Measurements from ENCODE around the gene ARHGAP18. TPM values are rescaled to one million over a fixed set of nuclear protein-coding genes. Genes with fewer than 3 reads are reported as not detected.

Gene ARHGAP18
- total RNA-seq, 6 donors from 2014 or later, result 30.4 to 56.8 (median 48.9) TPM

DNA sequence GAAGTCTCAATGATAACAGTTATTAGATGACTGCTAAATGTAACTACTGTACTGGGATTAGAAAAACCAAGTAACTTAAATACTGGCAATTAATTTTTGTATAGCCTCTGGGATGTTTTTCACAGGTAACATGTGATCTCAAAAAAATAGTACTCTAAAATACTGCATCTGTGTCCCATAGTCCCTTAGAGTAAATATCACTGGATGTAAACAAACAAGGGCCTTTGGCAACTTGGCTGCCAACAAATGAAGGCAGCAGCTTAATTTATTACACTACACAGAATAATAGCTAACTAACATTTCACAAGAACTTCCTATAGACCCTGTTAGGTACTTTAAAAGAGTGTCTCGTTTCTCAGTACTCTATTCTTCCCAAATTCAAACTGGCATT is 14.0 kb downstream of the ARHGAP18 start:
- no peak for ATAC-seq (ENCODE audit: low FRiP score in 2 of 2)
- no peaks in the 10 kb centered on the region for H3K36me3 ChIP-seq
- peak overlapping the region in 2 of 4 donors; percentile 45 to 60 for H3K27ac ChIP-seq
- H3K9me3 ChIP-seq, result no peaks in the 10 kb centered on the region
- H3K27me3 ChIP-seq, result no peaks in the 10 kb centered on the region
- no peak for DNase-seq
- TF ChIP-seq POLR2A (IDR thresholded peaks at IDR 0.05) (no peak), EP300 (IDR thresholded peaks at IDR 0.05) (no peak), POLR2AphosphoS5 (IDR thresholded peaks at IDR 0.05) (no peak), CTCF (IDR thresholded peaks at IDR 0.05) (no peak)
- no peak overlapping the region for H3K4me3 ChIP-seq
- peaks cover 33 to 61% (median 46%) of the 10 kb centered on the region in 4 donors for H3K4me1 ChIP-seq
- WGBS, 2 donors, result 15 to 30% methylated on average over 1 of the region's 1 CpG

DNA sequence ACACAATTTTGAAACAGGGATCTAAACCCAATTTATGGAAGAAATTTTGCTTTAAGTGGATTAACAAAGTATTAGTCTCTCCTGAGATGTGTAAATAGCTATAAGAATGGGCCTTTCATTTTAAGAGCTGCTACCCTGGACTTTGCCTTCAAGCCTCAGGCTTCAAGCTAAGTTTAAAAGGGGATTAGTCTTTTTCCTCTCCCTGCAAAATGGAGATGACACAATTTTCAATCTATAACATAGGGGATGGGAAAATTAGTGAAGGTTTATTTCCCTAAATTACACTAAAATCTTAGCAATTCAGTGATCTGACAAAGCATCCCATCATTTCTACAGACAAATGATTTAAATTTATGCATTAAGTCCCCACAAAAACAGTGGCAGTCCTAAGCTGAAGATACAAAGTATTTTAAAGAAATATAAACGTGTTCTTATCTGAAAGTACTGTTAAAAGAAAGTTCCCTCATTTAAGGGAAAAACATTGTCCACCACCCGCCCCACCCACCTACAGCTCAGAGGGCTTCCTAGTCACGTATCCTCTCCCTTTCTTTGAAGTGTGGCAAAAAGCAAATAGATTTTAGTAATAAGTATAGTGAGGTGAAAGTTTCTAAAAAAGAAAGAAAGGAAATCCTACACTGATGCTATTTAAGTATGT is 14.5 kb downstream of the ARHGAP18 start:
- ATAC-seq (ENCODE audit: low FRiP score in 2 of 2) (no peak), DNase-seq (no peak)
- TF ChIP-seq POLR2AphosphoS5 (IDR thresholded peaks at IDR 0.05), result no peak
- TF ChIP-seq CTCF (IDR thresholded peaks at IDR 0.05), result no peak
- no peak for TF ChIP-seq POLR2A (IDR thresholded peaks at IDR 0.05)
- TF ChIP-seq EP300 (IDR thresholded peaks at IDR 0.05), result no peak
- Histone ChIP-seq H3K36me3 (no peaks in the 10 kb centered on the region), H3K27me3 (no peaks in the 10 kb centered on the region), H3K27ac (peak overlapping the region in 2 of 4 donors; percentile 45 to 60), H3K4me3 (no peak overlapping the region), H3K4me1 (peaks cover 35 to 62% (median 46%) of the 10 kb centered on the region in 4 donors), H3K9me3 (no peaks in the 10 kb centered on the region)
- 38 to 40% methylated on average over 3 of the region's 3 CpGs for WGBS, 2 donors

DNA sequence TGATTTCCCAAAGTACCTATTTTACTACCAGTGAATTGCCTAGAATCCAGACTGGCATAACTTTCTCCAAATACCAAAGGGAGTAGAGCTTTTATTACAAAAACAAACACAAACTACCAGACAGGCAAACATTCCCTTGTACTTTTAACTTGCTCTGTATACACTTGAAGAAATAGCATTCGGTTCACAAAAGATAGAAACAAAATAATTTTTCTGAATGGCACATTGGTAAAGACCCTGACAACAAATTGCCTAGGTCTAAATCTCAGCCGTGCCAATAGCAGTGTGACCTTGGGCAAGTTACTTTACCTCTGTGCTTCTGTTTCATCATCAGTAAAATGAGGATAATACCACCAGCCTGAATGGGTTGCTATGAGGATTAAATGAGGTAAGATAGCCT is 15.9 kb downstream of the ARHGAP18 start:
- no peaks in the 10 kb centered on the region for H3K27me3 ChIP-seq
- 54 to 55% methylated on average over 2 of the region's 2 CpGs for WGBS, 2 donors
- no peaks in the 10 kb centered on the region for H3K36me3 ChIP-seq
- TF ChIP-seq POLR2AphosphoS5 (IDR thresholded peaks at IDR 0.05) (no peak), CTCF (IDR thresholded peaks at IDR 0.05) (no peak), EP300 (IDR thresholded peaks at IDR 0.05) (no peak), POLR2A (IDR thresholded peaks at IDR 0.05) (no peak)
- H3K9me3 ChIP-seq, result no peaks in the 10 kb centered on the region
- H3K4me3 ChIP-seq, result no peak overlapping the region
- H3K27ac ChIP-seq, result peak overlapping the region in 2 of 4 donors; percentile 14 to 60
- DNase-seq (no peak), ATAC-seq (ENCODE audit: low FRiP score in 2 of 2) (no peak)
- peaks cover 42 to 61% (median 46%) of the 10 kb centered on the region in 4 donors for H3K4me1 ChIP-seq

DNA sequence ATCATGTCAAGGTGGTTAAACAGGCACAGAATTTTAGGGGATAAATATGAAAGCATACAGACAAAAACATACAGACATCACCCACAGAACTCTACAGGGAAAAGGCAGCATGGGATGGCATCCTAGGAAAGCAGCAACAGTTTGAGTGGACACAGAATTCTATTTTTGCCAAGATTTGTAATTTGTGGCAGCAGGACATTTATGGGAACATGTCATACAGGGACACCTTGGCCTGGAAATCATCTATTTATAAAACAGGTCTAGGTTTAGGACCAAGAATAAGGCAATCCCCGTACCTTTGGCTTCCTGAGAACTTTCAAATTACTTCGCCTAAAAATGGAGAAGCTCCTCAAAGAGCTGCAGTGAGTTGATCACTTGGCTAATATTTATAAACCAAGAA is 17.5 kb downstream of the ARHGAP18 start:
- no peak for TF ChIP-seq EP300 (IDR thresholded peaks at IDR 0.05)
- no peak for TF ChIP-seq POLR2A (IDR thresholded peaks at IDR 0.05)
- TF ChIP-seq CTCF (IDR thresholded peaks at IDR 0.05), result no peak
- no peak for TF ChIP-seq POLR2AphosphoS5 (IDR thresholded peaks at IDR 0.05)
- ATAC-seq (ENCODE audit: low FRiP score in 2 of 2), result no peak
- H3K27ac ChIP-seq, result peak overlapping the region in 2 of 4 donors; percentile 31 to 58
- no peak for DNase-seq
- H3K9me3 ChIP-seq, result no peaks in the 10 kb centered on the region
- 75 to 81% methylated on average over 2 of the region's 2 CpGs for WGBS, 2 donors
- H3K36me3 ChIP-seq, result no peaks in the 10 kb centered on the region
- H3K27me3 ChIP-seq, result no peaks in the 10 kb centered on the region
- H3K4me3 ChIP-seq, result no peak overlapping the region
- H3K4me1 ChIP-seq, result peaks cover 48 to 60% (median 56%) of the 10 kb centered on the region in 4 donors

DNA sequence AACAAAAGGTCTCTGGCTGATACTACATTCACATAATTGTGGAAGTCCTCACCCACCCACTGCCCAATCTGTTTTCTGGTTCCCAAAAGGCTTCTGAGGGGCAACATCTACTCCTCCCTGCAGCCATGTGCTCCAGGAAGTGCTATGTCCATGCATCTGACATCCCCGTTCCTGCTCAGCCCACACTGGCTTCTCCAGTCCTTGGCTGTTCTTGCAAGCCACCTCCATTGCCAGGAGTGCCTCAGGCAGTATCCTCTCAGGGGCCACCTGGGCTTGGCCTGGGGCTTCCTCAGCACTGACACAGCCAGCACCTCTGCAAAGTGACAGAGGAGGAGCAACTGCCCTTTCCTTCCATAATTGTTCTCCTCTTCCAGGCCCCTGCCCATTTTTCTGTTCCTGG is 18.3 kb downstream of the ARHGAP18 start:
- 50 to 53% methylated on average over 1 of the region's 1 CpG for WGBS, 2 donors
- no peak for DNase-seq
- TF ChIP-seq POLR2AphosphoS5 (IDR thresholded peaks at IDR 0.05) (no peak), EP300 (IDR thresholded peaks at IDR 0.05) (no peak), CTCF (IDR thresholded peaks at IDR 0.05) (no peak), POLR2A (IDR thresholded peaks at IDR 0.05) (no peak)
- H3K4me1 ChIP-seq, result peaks cover 53 to 61% (median 55%) of the 10 kb centered on the region in 4 donors
- ATAC-seq (ENCODE audit: low FRiP score in 2 of 2), result no peak
- H3K27me3 ChIP-seq, result no peaks in the 10 kb centered on the region
- no peaks in the 10 kb centered on the region for H3K9me3 ChIP-seq
- H3K27ac ChIP-seq, result peak overlapping the region in 2 of 4 donors; percentile 31 to 58
- H3K4me3 ChIP-seq, result no peak overlapping the region
- H3K36me3 ChIP-seq, result no peaks in the 10 kb centered on the region
